Measurements from ENCODE around the gene MLEC. TPM values are rescaled to one million over a fixed set of nuclear protein-coding genes. Genes with fewer than 3 reads are reported as not detected.

Gene MLEC
- total RNA-seq, 1 experiment from 2014 or later: 181 TPM

DNA sequence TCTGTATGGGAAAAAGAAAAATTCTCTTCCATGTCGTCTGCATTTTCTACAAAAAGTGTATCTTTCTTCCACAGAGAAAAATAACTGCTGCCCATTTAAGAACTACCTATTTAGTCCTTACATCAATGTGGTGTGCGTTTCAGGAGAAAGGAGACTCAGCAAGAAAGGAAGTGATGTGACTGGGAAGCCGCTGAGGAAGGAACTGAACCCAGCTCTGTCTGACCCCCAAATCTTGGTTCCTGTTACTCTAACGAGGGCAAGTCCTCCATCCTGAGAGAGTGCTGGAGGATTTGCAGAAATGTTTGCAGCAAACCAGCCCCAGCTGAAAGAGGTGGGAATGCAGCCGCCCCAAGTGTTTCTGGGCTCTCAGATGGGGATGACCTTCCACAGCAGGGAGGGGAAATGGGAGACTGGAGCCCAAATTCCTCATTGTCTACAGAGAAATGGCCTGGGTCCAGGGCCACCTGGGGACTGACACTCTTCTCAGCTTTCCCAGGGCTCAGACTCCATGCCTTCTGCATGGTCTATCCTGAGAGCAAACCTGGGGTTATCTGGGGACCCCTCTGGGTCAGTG, 6.7 kb upstream of the MLEC start:
- no peak overlapping the region for H4K91ac ChIP-seq (ENCODE audit: insufficient read length, low read depth, low read length)
- no peak overlapping the region for H2BK20ac ChIP-seq (ENCODE audit: low read depth, low read length, poor library complexity, severe bottlenecking)
- TF ChIP-seq, protein P1, sequence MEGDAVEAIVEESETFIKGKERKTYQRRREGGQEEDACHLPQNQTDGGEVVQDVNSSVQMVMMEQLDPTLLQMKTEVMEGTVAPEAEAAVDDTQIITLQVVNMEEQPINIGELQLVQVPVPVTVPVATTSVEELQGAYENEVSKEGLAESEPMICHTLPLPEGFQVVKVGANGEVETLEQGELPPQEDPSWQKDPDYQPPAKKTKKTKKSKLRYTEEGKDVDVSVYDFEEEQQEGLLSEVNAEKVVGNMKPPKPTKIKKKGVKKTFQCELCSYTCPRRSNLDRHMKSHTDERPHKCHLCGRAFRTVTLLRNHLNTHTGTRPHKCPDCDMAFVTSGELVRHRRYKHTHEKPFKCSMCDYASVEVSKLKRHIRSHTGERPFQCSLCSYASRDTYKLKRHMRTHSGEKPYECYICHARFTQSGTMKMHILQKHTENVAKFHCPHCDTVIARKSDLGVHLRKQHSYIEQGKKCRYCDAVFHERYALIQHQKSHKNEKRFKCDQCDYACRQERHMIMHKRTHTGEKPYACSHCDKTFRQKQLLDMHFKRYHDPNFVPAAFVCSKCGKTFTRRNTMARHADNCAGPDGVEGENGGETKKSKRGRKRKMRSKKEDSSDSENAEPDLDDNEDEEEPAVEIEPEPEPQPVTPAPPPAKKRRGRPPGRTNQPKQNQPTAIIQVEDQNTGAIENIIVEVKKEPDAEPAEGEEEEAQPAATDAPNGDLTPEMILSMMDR (conservative IDR thresholded peaks at IDR 0.05): no peak
- H3K18ac ChIP-seq (ENCODE audit: insufficient read length, low read depth, low read length): no peak overlapping the region
- H2BK12ac ChIP-seq (ENCODE audit: insufficient read length, low read depth, low read length): no peak overlapping the region
- no peak overlapping the region for H3K56ac ChIP-seq (ENCODE audit: insufficient read length, low read depth, low read length)
- Mint-ChIP-seq H3K4me3 (no peak overlapping the region), H3K27me3 (ENCODE audit: low read depth) (no peaks in the 10 kb centered on the region; the same call in 1 of the 2 replicates), H3K36me3 (ENCODE audit: insufficient read depth in 1 of 3, low read depth in 3 of 3) (no peaks in the 10 kb centered on the region; a peak in 1 of 7 replicates), H3K27ac (peak overlapping the region in 2 of 3 experiments; percentile 19 to 27; a peak in 2 of 7 replicates), H3K4me1 (peaks cover 3 to 4% of the 10 kb centered on the region in 2 experiments; a peak in 3 of 4 replicates), H3K9me3 (no peaks in the 10 kb centered on the region)
- no peak overlapping the region for H2AK5ac ChIP-seq (ENCODE audit: insufficient read length, low read length)
- H3T11ph ChIP-seq (ENCODE audit: low read length): no peak overlapping the region
- no peak overlapping the region for H4K5ac ChIP-seq (ENCODE audit: insufficient read length, low read depth, low read length)
- H3K27ac ChIP-seq (ENCODE audit: insufficient read length, low read depth, low read length): no peak overlapping the region
- H3K79me2 ChIP-seq (ENCODE audit: insufficient read depth, low read length): no peaks in the 10 kb centered on the region
- H3K9ac ChIP-seq (ENCODE audit: extremely low read depth, insufficient read length, low read length): no peak overlapping the region
- no peak overlapping the region for H2AFZ ChIP-seq (ENCODE audit: low read length)
- DNase-seq: peak; percentile 38
- no peak overlapping the region for H2BK120ac ChIP-seq (ENCODE audit: low read depth, low read length, poor library complexity, severe bottlenecking)
- H3K23ac ChIP-seq (ENCODE audit: insufficient read length, low read depth, low read length): no peak overlapping the region
- no peak overlapping the region for H2BK5ac ChIP-seq (ENCODE audit: insufficient read length, low read length)
- H3K4me2 ChIP-seq (ENCODE audit: insufficient read depth, insufficient read length, low read length): no peak overlapping the region
- no peak overlapping the region for H3K14ac ChIP-seq (ENCODE audit: insufficient read depth, low read length)
- no peak overlapping the region for H2BK15ac ChIP-seq (ENCODE audit: low read depth, low read length)
- H3K9me3 ChIP-seq (ENCODE audit: control insufficient read depth, low read depth, low read length): no peaks in the 10 kb centered on the region
- no peaks in the 10 kb centered on the region for H4K20me1 ChIP-seq (ENCODE audit: control insufficient read depth, insufficient read depth, insufficient read length)
- H3K4me1 ChIP-seq (ENCODE audit: insufficient read depth, low read length): no peaks in the 10 kb centered on the region
- H4K8ac ChIP-seq (replicated peaks; ENCODE audit: insufficient read length, low read depth, low read length): no peak overlapping the region
- WGBS (ENCODE audit: extremely low coverage, insufficient read length, low lambda C conversion rate): no CpG with 5 or more reads among the region's 5 CpGs
- H3K23me2 ChIP-seq (ENCODE audit: insufficient read length, low read depth, low read length, poor library complexity, severe bottlenecking): no peaks in the 10 kb centered on the region
- H3K79me1 ChIP-seq (ENCODE audit: insufficient read depth, low read depth, low read length, poor library complexity, severe bottlenecking): no peaks in the 10 kb centered on the region
- no peaks in the 10 kb centered on the region for H3K27me3 ChIP-seq (ENCODE audit: insufficient read depth, low read length)
- no peak overlapping the region for H3K4ac ChIP-seq (ENCODE audit: low read depth, low read length)
